Left forelimb (tissue), 1 donor: Measurements from ENCODE around the gene SLC8B1.
"Not testable (repeated sequence)": the region's sequence is repeated elsewhere in the genome, so short reads cannot be mapped to it uniquely, and the experiment has no call there.

Experiments
- DNase-seq: peaks from one replicate; pipeline ENCODE4 v3.0.0-alpha.2; 2018; ENCODE audit warnings: low spot score

SLC8B1 gene

DNA sequence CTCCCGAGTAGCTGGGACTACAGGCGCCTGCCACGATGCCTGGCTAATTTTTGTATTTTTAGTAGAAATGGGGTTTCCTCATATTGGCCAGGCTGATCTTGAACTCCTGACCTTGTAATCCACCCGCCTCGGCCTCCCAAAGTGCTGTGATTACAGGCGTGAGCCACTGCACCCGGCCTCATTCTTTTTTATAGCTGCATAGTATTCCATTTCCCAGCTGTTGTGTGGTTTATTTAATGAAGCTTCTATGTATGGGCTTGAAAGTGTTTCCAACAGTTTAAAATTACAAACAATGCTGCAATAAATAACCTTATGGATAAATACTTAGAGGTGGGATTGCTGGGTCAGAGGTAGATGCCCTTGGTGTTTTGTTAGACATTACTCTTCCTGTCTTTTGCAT, 19.3 kb upstream of the SLC8B1 start:
- DNase-seq: not testable (repeated sequence)

DNA sequence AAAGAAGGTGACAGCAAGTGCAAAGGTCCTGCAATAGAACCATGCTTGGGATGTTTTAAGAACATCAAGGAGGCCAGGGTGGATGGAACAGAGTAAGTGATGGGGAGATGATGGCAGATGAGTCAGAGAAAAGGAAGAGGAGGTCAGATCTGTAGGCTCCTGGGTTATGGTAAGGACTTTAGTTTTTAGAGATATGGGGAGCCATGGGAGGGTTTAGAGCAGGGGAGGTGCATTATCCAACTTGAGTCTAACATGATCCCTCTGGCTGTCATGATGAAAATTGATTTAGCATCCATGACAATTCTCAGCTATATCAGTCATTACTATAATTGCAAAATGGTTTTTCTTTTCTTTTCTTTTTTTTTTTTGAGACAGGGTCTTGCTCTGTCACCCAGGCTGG, 16.2 kb upstream of the SLC8B1 start:
- DNase-seq: no peak

DNA sequence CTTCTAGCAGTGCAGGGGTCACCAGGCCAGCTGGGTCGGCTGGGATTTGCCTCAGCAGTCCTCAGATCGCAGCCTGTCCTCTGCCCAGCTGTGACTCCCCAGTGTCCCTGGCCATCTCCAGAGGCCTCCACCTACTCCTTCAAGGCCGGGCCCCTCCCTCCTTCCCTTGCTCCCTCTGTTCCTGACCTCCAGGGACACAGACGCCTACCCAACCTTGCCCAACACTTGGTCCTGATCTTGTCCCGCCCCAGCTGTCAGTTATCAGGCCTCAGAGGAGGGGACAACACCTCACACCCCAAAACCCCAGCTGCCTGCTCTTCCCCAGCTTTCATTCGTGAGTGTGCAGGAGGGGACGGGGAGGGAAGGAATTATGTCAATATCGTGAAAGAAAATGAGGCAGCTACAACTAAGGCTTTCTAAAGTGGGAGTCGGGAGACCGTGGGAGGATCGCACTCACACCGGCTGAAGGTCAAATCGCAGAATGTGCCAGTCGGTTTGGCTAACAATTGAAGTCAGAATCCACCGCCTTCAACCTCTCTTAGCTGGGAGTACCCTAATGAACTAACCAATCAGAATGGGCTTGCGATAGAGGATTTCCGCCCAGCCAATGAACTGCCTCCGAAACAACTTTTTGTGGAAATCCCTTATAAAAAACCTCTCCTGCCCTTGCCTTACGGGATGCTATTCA, 14.1 kb upstream of the SLC8B1 start:
- no peak for DNase-seq

DNA sequence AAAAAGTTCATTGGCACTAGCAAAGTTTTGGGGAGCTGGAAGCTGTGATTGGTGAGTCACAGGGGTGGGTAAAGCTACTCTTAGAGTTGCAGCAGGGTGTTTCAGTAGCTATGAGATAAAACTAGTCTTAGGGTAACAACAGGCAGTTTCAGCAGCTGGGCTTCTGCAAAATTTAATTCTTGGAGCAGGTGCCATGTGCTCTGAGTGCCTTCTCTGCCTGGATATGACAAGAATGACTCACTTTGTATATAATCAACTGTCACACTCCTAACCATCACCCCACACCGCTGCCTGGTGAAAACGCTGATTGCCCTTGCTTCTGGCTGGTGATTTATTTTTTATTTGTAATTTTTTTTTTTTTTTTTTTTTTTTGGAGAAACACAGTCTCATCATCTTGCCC, 13.0 kb upstream of the SLC8B1 start:
- no peak for DNase-seq

DNA sequence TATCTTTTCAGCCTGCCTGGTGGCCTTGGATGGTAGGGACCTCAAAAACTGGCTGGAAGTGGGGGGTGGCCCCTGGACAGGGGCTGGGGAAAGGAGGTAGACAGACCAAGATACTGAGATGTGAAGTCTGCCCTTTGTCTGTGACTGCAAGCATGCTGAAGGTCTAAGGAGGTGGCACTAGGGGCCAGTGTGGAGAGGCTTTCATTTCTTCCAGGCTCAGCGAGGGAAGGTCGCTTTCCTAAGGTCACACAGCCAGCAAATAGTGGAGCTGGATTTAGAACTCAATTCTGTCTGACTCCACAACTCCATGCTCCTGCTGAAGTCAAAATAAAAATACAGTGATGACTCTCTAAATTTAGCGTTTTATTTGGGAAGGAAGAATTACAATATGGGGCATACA, 12.2 kb upstream of the SLC8B1 start:
- DNase-seq: no peak

DNA sequence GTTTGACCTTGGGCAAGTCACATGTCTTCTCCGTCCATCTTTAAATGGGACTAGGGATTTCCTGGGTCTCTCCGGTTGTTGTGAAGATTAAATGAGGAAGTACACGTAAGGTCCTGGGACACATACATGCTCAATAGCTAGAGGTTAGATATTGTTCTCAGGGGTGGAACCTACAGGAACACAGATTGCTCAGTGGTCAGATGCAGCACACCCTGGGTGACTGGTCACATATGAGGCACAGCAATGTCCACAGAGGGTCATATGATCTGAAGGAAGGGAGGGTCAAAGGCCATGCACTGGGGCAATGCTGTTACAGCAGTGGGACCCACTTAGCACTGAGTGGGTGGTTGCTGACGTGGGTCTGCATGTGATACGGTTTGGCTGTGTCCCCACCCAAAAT, 11.4 kb upstream of the SLC8B1 start:
- no peak for DNase-seq

DNA sequence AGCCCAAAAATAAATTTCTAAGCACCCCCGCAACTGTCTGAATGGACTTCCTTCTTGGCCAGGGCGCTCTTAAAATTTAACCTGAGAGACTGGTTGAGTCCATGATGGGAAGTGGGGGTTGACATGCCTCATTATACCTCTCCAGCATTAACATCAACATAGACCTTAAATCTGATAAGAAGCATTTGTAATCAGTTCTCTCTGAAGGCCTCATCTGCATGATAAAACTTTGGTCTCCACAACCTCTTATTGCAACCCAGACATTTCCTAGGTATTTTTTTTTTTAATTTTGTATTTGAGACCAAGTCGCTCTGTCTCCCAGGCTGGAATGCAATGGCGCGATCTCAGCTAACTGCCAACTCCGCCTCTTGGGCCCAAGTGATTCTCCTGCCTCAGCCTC, 10.4 kb upstream of the SLC8B1 start:
- DNase-seq: no peak

DNA sequence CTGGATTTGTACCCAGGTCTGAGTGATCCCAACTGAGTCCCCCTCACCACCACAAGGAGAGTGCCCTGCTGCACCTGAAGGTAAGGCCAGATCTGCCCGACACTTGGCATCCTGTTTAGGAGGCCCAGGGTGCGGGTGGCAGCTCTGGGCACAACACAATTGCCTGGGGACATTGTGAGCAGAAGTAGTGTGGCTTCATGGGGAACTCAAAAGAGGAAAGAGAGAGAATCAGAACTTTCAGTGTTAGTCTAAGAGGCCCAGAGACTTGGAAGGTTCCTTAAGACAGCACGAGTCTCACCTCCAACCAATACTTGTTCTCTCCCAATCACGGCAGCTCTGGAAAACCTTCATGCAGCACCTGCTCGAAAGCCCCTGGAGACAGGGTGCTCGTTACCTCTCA, 6.6 kb upstream of the SLC8B1 start:
- DNase-seq: no peak

DNA sequence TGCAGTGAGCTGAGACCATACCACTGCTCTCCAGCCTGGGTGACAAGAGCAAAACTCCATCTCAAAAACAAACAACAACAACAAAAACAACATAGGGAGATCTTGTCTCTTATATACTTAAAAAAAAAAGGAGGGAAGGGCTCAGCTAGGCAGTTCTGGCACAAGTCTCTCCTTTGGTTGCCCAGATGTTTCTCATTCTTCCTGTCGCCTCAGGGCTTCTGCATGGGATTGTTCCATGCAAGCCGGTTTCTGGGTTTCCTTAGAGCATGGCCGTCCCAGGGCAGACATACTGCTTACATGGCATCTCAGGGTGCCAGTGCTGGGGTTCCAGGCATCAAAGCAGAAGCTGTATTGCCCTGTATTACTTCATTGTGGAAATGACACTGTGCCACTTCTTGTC, 5.2 kb upstream of the SLC8B1 start:
- no peak for DNase-seq

DNA sequence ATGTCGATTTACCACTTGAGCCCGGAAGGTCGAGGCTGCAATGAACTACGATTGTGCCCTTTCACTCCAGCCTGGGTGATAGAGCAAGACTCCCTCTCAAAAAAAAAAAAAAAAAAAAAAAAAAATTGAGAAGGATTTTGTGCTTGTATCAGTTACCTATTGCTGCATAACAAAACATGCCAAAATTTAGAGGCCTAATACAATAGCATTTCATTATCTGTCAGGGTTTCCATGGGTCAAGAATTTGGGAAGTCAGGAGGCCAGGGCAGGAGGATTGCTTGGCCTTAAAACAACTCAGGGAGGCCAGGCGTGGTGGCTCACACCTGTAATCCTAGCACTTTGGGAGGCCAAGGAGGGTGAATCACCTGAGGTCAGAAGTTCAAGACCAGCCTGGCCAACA, 4.6 kb upstream of the SLC8B1 start:
- DNase-seq: no peak

DNA sequence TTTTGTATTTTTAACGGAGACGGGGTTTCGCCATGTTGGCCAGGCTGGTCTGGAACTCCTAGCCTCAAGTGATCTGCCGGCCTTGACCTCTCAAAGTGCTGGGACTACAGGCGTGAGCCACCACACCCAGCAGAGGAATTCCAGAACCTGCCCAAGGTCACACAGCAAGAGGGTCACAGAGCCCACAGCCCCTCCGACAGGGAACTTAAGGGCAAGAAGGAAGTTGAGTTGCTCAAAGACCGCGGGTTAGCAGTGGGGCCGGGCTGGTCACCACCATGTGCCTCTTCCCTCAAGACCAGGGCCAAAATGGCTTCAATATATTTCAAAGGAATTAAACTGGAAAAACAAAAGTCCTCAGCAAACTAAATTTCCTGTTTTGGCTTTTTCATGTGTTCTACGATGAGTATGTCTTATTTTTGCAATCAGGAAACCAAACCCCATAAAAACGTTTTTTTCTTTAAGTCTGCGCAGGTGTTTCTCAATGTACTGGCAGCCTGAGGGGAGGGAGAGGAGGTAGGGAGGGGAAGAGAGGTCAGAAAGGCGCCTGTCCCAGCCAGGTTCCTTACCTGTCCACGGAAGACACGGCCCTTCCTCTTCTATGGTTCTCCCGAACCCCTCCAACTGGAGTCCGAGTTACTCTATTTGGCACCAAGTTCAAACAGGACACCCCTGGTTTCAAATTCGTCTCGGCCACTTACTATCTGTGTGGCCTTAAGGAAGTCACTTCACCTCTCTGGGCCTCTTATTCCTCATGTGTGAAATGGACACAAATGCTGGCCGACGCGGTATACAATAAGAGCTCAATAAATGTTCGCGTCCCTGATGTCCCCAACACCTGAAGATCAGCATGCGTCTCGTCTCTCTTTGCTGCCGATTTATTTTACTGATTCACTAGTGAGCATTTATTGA, 778 bp downstream of the SLC8B1 start:
- no peak for DNase-seq

DNA sequence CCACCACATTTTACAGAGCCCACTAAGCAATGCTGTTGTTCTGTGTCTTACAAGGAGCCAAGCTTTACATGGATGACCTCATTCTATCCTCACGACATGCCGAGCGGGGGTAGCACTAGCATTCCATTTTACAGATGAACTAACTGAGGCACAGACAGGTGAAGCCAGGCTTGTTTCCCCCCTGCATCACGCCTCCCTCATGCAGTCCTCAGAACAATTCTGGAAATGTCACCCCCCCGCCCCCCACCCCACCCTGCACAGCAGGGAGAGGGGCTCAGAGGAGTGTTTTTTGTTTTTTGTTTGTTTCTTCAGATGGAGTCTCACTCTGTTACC, 1.5 kb downstream of the SLC8B1 start:
- DNase-seq: no peak

DNA sequence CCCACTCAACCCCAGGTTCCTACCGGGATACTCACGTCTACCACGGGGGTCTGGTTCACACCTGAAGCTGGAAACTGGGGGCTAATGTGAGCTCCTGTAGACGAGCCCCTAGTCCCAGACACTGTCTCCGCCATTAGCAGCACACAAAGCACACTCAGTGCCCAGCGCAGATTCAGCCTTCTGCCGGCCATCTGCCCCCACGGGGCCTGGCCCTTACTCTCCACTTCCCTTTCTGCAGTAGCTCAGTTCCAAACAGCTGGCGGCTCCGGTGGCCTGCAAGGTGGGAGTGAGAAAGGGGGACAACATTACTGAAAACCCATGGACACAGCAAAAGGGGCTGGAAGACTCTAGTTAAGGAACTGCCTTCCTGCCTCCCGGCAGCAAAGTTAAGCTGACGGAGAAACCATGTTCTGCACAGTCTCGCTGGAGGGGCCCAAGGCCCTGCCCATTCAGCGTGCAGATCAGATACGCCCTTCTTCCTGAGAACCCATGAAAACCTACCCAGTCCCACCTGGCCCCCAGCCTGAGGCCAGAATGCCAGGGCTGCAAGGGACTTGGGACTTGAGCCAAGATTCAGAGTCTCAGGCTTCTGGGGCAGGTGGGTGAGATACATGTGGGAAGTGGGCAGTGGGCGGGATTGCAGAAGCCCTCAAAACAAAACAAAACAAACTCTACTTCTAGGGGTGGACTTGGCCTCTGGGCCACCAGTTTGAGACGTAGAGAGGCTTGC, 2.1 kb downstream of the SLC8B1 start:
- no peak for DNase-seq

DNA sequence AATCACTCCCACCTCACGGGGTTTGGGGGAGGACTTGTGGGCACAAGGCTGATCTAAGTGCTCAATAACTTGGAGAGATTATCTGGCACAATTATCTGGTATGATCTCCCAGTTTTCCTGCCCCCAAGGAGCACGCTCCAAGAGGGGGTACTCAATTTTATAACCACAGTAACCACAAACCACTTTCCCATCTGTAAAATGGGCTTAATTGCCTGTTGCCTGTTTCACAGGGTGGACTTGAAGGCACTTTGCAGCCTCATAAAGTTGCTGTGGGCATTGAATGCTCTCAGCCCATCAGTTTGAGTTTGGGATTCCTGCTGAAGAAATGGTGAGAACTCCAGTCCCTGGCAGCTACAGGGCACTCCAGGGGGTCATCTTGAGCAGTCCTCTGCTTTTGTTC, 4.4 kb downstream of the SLC8B1 start:
- DNase-seq: no peak

DNA sequence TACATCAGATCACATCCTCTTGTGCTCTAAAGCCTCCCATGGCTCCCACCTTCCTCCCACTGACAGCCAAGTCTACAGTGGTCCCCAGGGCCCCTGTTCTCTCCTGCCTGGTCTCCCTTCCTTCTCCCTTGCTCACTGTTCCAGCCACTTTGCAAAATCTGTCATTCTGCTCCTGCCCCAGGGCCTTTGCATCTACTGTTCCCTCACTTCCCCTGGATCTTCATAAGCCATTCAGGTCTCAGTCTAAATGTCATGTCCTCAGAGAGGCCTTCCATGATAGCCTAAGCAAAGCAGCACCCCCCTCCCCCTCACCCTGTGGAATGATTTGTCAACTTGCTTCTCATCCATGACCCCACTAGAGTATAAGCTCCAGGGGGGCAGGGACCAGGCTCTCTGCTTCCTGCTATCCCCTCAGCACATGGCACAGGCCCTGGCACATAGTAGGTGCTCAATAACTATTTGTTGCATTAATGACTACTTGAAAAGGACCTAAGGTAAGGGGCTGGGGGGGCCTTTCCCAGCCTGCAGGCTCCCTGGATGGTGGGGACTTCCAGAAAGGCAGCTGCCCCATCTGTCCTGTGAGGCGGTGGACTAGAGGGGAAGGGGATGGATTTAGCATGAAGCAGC, 5.0 kb downstream of the SLC8B1 start:
- no peak for DNase-seq

DNA sequence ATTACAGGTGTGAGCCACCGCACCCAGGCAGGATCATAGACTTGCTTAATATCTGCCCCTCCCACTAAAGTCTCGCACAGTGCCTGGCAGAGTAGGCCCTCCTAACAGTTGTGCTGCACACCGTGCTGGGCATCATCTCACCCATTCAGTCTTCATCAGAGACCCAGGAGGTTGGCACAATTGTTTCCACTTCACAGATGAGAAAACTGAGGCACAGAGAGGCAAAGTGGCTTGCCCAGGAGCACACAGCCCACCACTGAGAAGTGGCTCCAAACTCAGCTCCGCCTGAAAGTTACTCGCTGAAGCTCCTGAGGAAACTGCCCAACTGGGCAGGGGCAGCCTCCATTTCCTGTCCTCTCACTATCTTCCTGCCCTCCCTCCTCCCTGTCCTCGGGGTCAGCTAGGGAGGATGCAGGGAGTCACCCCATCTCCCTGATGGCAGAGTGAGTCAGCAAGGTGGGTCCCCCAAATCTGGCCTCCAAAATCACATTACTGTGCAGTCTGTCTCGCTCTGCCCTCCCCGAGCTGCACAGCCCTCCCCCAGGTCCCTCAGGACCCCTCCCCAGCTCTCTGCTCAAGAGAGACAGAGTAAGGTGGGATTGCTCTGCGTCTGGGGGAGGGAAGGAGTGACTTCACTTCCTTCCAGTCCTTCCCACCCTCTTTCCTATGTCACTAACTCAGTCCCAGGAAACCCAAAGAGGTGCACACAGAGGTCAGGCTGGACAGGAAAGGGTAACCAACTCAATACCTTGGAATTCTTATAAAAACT, 5.7 kb downstream of the SLC8B1 start:
- DNase-seq: no peak

DNA sequence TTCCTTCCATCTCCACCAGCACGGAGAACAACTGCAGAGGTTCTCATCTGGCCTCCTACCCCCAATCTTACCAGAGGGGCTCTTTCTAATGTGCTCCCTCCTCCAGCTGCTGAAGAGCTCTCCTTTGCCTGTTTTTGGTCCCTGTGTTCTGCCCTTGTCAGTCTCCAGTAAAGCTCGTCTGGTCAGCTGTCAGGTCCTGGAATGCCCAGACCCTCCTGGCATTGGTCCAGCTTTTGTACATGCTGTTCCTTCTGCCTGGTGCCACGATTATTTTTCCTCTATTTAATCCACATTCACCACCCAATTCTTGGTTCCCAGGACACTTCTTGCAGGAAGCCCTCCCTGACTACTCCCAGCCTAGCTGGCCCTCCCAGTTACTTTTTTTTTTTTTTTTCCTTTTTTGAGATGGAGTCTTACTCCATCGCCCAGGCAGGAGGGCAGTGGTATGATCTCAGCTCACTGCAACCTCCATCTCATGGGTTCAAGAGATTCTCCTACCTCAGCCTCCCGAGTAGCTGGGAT, 6.5 kb downstream of the SLC8B1 start:
- no peak for DNase-seq

DNA sequence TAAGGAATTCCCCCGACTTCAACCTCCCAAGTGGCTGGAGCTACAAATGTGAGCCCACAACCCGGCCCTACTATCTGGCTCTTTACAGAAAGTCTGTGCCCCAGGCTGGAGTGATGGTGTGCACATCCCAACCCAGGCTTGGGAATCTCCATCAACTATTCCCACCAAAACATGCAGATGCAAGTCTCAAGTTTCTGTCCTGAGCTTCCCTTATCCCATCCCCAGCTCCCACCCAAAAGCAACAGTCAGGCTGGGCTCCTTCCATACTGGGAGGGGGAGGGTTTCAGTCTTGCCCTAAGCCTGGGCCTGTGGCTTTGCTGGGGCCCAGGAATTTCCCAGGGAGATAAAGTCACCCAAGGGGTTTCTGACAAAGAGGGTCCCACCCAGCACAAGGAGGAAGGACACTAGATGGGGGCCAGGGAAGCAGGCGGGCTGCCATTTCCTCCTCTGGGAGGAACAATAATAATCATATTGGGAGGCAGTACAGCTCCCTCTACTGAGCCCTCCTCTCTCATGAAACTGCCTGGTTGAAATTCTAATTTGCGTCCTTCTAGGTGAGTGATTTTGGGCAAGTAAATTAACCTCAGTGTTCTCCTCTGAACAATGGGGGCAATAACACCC, 8.0 kb downstream of the SLC8B1 start:
- no peak for DNase-seq

DNA sequence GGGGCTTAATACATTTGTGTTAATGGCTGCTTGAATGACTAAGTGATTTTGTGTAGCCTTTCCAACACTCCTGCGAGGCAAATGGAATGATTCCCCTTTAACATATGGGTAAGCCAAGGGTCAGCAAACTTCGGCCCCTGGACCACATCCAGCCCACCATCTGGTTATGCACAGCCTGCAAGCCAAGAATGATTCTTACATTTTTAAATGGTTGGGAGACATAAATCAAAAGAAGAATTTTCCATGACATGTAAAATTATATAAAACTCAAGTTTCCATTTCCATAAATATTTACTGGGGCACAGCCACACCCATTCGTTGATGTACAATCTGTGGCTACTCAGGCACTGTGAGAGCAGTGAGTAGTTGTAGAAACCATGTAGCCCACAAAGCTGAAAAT, 9.0 kb downstream of the SLC8B1 start:
- DNase-seq: peak; percentile 78

DNA sequence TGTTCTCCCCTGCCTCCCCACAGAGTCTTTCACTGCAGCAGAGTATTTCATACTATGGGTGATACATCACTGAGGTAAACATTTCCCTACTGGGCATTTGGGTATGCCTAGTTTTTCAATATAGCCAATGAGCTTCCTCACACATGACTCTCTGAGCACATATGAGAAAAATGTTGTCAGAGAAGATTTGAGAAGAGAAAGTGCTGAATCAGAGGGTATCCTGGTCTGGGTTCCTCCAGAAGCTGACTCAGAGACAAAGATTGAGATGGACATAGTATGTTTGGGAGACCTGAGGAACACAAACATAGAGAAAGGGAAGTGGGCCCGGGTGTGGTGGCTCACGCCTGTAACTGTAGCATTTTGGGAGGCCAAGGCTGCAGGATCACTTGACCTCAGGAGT, 12.6 kb downstream of the SLC8B1 start:
- DNase-seq: no peak

DNA sequence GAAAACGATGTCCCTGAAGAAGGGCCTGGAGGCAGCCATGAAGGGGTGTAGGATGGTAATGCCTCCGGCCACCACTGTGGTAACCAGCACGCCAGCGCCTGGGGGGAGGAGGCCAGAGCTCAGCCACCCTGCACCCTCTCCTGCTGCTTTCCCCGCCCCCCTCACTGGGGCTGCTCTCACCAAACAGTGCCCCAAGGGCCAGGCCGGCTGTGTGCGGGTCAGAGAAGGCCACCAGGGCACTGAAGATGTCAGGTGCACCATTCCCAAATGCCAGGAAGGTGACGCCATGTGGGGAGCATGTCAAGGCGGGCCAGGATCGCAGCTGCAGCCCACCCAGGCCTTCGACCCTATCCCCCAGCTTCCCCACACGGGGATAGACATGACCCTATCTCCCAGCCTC, 14.5 kb downstream of the SLC8B1 start:
- DNase-seq: no peak
